ENCODE results near the gene ENAH. TPM values are rescaled to one million over a fixed set of nuclear protein-coding genes. Genes with fewer than 3 reads are reported as not detected.

Gene ENAH
- total and polyA plus RNA-seq, 9 of the 15 experiments (the other 6 are each of a cell fraction or from before 2014, with no cell fraction given), result 0.03 to 1.2 (median 0.15) TPM

GRCh38 chr1:225685476-225686176, 32.7 kb upstream of the ENAH start:
- intact Hi-C loops (cut with micrococcal nuclease) (no loop called here), in situ Hi-C loops (cut with MboI) (no loop called here)
- Histone ChIP-seq H3K9me1 (ENCODE audit: control insufficient read depth, insufficient read depth, low read length) (no peaks in the 10 kb centered on the region), H3K4me2 (ENCODE audit: insufficient read depth, low read length) (no peak overlapping the region), H3K9ac (ENCODE audit: insufficient read depth in 1 of 2, low read depth in 2 of 2, low read length in 2 of 2) (no peak overlapping the region), H3K27me3 (ENCODE audit: control insufficient read depth in 2 of 2, insufficient read depth in 2 of 2, low read length in 2 of 2) (peaks cover 42 to 45% of the 10 kb centered on the region in 2 experiments), H3K27ac (ENCODE audit: extremely low read depth, low read depth, low read length) (no peak overlapping the region), H3K4me3 (no peak overlapping the region), H3K4me1 (replicated peaks in 1 of 2; ENCODE audit: control insufficient read depth in 2 of 2, insufficient read depth in 2 of 2, low read length in 2 of 2) (no peaks in the 10 kb centered on the region), H3K79me2 (ENCODE audit: control insufficient read depth, insufficient read depth, low read length) (no peaks in the 10 kb centered on the region), H2AFZ (ENCODE audit: low read depth, low read length) (no peak overlapping the region), H3K9me3 (replicated peaks; ENCODE audit: control insufficient read depth, insufficient read depth, low read depth, low read length) (no peaks in the 10 kb centered on the region), H4K20me1 (replicated peaks; ENCODE audit: control insufficient read depth, insufficient read depth, low read length) (no peaks in the 10 kb centered on the region), H3K36me3 (ENCODE audit: control insufficient read depth, insufficient read depth, low read length) (no peaks in the 10 kb centered on the region)
- no peak for TF ChIP-seq NFYB (IDR thresholded peaks at IDR 0.05; ENCODE audit: extremely low read depth, insufficient read length)
- TF ChIP-seq ZHX1 (conservative IDR thresholded peaks at IDR 0.05; ENCODE audit: low read length), result no peak
- TF ChIP-seq RBM22 (IDR thresholded peaks at IDR 0.05; ENCODE audit: low read depth, low read length, poor library complexity, severe bottlenecking), result no peak
- TF ChIP-seq SRSF7 (optimal IDR thresholded peaks at IDR 0.05; ENCODE audit: low read depth, low read length), result no peak
- no peak for TF ChIP-seq ARID3B (CRISPR knock-in tag; IDR thresholded peaks at IDR 0.05; ENCODE audit: borderline replicate concordance)
- no peak for TF ChIP-seq MCM5 (IDR thresholded peaks at IDR 0.05; ENCODE audit: low read depth)
- TF ChIP-seq SRSF9 (IDR thresholded peaks at IDR 0.05; ENCODE audit: borderline replicate concordance, low read depth, low read length), result no peak
- BruUV-seq (replicated peaks), result no TSS peak
- DNase-seq (ENCODE audit: extremely low read depth in 1 of 4, low spot score in 3 of 4) (no peak), ATAC-seq (no peak), FAIRE-seq (no peak)
- ChIA-PET CTCF (ENCODE audit: low intra/inter-chr PET ratio) (no interaction called here), POLR2A (interaction anchor here (0.6 to 1.2 kb wide), 2 partner anchors 92 to 315 kb away, joined by 3 to 4 read pairs; partner anchors contain the start of gene SRP9)
- WGBS (ENCODE audit: insufficient coverage, low coverage, missing lambda C conversion rate), result 0% methylated on average over 1 of the region's 1 CpG
